GM19023 (cell line): ENCODE measurements around the gene GOLGA7B.
"Not testable (repeated sequence)": the region's sequence is repeated elsewhere in the genome, so short reads cannot be mapped to it uniquely, and the experiment has no call there.

Experiments
- ATAC-seq: cut with Tn5 transposase; IDR thresholded peaks from one replicate; pipeline ENCODE4 v1.9.1; 2021; ENCODE audit warnings: mild to moderate bottlenecking, moderate library complexity; ENCODE audit not compliant: unreplicated experiment

GOLGA7B gene

DNA sequence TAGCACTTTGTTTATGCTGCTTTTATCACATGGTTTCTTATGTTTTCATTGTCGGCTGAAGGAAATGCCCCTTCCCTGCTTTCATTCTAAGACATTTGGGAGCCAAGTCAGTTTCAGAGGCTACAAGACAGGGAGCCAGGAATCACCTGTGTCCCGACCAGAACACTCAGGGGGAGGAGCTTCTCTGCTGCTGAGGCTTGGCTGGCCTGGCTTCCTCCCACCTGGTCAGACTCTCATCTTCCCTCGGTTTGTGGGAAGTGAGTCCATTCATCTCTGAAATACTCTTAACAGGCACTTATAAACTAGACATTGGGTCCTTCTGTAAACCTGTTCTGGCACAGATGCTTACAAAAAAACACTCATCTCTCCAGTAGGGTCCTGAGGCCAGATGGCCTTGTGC, 19.6 kb upstream of the GOLGA7B start:
- no peak for ATAC-seq

DNA sequence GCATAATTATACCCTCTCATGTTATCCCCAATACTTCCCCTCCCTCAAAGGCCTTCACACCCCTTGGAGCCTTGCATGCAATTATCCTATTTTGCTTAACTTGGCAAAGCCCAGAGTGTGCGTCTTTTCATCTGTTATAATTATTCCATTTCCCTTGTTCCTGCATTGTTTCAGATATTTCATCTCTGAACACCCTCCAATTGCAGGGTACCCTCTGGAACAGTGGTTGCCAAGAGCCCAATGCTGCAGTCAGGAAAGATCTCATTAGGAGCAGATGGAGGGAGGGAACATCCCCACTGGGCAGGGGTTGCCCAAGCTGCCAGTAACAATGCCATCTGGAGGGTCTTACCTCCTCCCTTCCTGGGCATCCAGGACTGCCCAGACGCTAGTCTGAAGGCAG, 18.4 kb upstream of the GOLGA7B start:
- no peak for ATAC-seq

DNA sequence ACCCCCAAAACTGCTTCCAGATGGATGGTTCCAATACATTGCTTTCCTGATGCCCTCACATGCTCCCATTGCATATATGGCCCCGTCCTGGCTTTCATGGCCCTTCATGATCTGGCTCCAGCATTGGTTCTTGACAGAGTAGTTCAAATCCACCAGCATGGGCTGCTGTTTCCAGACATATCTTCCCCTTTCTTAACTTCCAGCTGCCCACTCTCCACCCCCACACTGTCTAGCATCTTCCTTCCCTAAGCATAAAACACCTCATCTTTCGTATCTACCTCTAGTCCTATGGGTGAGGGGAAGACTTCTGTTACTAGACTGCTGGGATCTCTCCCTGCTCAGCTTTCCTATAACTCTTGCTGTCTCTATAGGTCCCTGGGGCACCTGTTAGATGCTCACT, 13.2 kb upstream of the GOLGA7B start:
- ATAC-seq = no peak

DNA sequence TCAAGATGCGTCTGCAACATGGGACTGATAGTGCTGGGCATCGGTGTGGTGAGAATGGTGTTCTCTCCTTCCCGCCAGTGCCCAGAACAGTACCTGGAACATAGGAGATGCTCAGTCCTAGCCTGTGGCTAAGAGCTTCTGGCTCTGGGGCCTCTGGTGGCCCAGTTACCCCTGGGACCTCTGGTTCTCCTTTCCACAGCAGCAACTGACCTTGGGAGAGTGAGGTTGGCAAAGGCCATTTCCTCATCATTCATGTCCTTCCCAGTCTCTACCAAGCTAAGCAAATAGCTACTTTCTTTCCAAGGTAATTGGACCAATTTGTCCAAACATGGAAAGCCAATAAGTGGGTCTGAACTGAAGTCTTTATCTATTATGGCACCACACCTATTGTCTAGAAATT, 11.6 kb upstream of the GOLGA7B start:
- no peak for ATAC-seq

DNA sequence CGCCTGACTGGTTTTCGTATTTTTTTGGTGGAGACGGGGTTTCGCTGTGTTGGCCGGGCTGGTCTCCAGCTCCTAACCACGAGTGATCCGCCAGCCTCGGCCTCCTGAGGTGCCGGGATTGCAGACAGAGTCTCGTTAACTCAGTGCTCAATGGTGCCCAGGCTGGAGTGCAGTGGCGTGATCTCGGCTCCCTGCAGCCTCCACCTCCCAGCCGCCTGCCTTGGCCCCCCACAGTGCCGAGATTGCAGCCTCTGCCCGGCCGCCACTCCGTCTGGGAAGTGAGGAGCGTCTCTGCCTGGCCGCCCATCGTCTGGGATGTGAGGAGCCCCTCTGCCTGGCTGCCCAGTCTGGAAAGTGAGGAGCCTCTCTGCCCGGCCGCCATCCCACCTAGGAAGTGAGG, 8.5 kb upstream of the GOLGA7B start:
- not testable (repeated sequence) for ATAC-seq

DNA sequence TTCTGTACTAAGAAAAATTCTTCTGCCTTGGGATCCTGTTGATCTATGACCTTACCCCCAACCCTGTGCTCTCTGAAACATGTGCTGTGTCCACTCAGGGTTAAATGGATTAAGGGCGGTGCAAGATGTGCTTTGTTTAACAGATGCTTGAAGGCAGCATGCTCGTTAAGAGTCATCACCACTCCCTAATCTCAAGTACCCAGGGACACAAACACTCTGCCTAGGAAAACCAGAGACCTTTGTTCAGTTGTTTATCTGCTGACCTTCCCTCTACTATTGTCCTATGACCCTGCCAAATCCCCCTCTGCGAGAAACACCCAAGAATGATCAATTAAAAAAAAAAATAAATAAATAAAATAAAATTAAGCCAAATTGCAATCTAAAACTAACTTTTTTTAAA, 7.5 kb upstream of the GOLGA7B start:
- not testable (repeated sequence) for ATAC-seq

DNA sequence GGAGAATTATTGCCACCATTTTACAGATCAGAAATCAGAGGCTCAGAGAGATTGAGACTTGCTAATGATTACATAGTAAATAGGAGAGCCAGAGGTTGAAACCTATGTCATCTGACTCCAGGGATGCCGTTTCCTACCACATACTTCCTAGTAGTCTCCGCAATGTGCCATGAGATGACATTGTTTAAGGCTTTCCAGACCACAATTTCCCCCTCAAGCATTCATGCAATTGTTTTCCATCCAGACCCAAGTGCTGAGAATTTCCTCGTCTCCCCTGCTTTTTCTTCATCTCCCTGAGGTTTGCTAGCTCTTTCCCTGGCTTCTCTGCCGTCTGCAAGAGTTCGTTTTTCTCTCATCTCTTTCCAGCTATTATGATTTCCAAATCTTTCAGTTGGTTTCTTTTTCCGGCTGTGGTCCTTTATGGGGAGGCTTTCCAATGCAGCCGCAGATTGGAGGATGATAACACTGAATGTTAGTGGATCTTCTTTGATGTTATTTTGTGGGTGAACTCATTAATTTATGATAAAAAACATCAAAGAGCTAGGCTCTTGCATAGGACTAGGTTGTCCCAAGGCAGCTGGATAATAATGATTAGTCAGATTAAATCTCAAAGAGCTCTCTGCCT, 6.9 kb upstream of the GOLGA7B start:
- ATAC-seq = no peak

DNA sequence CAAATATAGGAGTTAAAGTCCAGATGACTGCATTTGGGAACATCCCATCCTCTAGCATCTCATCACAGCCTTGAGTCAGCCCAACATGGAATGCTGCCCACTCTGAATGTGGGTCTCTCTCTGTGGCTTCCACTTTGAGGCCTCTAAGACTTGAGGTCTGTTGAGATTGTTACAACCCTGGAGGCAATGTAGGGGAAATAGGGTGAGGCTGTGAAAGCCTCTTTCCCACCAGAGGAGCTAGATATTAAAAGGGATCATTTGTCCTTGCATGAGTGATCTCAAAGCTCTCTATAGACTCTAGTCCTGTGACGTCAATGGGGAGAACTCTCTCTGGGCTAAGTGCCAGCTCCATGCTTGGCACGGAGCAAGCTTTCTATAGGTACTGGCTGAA, 6.4 kb upstream of the GOLGA7B start:
- no peak for ATAC-seq

DNA sequence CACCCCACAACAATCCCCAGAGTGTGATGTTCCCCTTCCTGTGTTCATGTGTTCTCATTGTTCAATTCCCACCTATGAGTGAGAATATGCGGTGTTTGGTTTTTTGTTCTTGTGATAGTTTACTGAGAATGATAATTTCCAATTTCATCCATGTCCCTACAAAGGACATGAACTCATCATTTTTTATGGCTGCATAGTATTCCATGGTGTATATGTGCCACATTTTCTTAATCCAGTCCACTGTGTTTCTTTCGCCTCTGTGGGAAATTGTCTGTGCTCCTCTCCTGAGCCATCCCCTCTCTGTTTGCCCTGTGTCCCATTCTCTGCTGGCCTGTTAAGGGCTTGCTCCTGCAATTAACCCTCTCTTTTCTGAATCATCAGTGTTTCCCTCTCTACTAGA, 5.7 kb upstream of the GOLGA7B start:
- not testable (repeated sequence) for ATAC-seq

DNA sequence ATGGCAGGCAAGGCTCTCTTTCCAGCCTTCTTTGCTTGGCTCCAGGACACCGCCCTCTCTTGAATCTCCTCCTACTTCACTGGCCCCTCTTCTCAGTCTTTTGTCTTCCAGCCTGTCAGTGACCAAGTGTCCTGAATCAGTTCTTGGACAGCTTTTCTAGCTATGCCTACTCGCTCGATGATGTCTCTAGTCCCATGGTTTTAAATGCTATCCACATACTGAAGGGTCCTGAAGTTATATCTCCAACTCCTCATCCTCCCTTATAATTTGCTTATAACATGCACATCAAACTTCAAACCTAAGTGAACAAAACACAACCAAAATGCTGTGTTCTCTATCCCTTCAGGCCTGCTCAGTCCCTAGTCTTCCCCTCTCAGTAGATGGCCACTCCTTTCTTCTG, 5.0 kb upstream of the GOLGA7B start:
- ATAC-seq = no peak

DNA sequence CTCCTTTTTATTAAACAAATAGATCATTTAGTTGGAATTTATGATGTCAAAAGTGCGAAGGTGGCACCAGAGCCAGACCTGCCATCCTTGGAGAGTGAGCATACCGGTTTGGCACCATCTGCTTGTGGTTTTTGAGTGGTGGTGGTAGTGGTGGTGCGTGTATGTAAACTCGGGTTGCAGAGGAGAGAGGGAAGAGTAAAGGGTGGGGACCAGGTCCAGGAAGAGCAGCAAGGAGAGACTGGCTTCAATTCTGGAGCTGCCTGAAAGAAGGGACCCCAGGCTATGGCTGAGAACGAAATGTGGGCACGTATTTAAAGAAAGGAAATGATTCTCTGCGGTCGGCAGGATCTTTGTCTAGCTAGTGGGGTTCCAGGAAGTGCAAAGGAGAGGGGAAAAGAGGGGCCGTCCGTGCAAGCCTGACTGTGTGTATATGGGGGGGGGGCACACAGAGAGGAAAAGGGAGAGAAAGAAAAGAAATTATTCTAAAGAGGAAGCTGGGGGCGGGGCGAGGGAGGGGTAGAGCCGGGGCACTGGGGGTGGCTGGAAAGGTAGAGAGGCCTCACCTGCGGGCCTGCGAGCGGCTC, 448 bp upstream of the GOLGA7B start:
- ATAC-seq = peak; percentile 34

DNA sequence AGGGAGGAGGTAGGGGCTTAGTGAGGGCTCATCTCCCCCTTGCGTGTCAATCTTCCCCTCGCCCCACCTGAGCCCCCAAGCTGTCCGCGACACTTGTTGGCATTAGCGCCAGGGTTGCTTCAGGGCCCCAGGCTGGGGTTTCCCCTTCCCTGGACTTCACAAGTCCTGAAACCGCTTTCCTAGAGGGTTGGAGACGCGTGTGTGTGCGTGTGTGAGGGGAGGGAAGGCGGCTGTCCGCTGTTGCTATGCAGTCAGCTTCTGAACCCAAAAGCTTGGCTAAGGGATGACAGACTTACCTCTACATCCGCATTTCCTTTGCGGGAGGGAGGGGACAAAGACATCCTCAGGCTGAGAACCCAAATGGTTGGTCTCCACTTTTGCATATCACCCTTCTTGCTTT, 803 bp downstream of the GOLGA7B start:
- no peak for ATAC-seq

DNA sequence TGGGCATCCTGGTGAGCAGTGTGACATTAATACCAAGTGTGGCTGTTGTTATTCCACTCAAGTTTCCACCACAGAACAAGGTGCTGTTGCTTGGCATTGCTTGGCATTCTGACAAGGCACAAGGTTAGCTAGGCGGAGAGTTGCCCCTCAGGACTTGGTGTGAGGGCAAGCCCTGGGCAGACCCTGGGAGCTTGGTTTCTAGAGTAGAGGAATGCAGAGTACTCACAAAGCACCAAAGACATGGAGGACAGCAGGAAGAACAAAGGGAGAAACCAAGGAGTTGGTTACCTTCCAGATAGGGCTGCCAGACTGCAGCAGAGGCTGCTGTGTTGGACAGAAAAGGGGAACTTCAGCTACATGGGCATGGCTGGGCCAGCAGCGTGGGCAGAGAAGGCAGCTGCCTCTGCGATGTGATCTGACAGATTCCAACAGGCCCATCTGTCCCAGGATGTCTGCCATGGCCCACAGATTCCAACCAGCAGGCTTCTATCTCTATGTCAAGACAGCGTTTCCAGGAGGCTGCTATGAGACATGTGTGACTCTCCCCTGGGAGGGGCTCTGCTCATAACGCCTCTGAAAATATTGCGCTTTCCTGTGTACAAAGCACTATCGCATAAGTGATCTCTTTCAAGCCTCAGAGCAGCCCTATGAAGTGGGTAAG, 1.8 kb downstream of the GOLGA7B start:
- no peak for ATAC-seq

DNA sequence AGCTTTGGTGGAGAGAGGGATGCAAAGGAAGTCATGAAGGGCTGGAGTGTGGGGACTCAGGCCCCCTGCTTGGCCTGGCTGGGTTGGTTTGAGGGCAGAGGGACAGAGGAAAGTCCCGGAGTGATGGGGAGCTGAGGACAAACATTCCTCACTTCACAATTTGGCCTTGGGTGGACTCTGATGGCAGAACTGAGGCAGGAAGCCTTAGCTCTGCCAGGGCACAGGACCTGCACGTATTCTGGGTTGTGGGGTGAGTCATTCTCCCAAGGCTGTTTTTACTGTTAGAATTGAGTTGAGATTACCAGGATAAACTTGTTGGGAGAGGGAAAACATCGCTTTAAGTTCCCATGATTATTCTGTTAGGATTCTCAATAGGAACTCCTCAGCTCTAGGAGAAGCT, 2.6 kb downstream of the GOLGA7B start:
- ATAC-seq = no peak

DNA sequence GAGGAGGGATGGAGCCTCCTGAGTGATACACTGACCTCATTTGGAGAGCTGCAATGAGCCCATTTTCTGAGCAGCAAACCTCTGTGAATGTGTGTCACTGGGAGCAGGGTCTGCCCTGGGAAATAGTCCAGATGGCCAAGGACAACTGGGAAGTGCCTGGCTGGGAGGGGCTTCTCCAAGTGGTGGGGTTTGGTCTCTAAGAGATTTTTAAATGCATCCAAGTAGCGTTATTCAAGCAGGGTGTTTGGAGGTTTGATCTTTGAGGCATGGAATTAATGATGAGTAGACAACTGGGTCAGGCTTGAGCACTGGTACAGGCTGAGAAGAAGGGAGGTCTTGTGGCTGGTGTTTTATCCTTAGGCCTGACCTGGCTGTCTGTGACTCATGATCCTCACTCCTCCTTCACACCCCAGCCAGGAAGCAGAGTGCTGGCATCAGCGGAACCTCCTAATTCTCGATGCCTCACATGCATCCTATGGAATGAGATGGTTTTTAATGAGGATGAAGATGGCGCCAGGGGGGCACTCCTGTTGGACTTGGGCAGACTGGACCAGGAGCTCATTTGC, 3.3 kb downstream of the GOLGA7B start:
- ATAC-seq = no peak

DNA sequence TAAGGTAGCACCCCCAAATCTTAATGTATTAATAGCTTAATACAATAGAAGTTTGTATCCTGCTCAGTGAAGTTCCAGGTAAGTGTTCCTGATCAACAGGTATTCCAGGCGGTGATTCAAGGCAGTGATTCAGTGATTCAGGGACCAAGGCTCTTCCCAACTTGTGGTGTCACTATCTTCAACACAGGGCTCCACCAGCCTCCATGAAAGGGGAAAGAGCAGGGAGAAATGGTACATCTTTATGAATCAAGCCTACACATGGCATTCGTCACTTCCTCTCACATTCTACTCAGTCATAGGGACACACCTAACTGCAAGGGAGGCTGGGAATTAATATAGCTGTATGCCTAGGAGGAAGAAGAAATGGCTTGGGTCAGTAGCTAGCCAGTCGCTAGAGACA, 5.1 kb downstream of the GOLGA7B start:
- no peak for ATAC-seq

DNA sequence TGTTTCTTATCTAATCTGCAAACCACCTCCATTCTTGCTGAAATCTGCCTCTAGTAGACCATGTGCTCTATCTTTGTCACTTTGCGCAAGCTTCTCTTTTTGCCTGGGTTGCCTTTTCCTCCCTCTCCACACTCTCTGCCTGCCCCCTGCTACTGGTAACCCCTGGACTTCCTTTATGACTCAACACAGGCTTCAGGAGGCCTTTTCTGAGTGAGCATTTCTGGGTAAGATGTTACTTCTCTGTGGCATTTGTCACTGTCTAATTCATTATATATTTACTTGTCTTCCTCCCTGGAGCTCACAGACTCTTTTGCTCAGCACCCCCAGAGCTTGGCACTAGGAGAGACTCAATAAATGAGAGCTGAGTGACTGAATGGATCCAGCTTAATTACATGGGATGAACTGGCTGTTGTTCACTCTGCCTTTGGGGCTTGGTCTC, 8.4 kb downstream of the GOLGA7B start:
- ATAC-seq = no peak

DNA sequence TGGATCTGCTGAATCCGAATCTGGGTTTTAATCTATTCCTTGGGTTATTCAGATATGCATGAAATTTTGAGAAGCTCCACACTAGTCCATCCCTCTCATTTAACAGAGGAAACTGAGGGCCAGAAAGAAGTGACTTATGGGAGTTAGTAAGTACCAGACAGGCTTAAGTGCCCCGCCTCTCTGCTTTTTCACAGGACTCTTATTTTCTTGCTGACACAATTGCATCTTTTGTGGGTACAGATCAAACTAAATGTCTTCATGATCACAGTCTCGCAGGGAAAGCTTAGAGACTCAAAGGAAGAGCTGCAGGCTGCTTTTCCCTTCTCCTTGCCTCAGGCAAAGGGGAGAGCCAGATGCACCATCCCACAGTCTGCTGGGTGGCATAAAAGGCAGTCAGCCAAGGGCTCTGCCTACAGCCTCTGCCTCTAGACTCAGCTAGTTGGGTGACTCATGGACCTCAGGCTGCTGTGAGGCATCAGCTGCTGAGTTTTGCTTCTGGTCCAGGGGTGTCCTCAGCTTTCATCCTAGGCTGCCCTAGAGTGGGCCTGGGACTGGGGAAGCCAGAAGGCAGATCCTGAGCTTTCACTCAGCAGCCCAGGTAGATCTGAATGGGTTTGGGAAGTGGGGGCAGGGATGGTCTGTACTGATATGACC, 11.6 kb downstream of the GOLGA7B start:
- no peak for ATAC-seq

DNA sequence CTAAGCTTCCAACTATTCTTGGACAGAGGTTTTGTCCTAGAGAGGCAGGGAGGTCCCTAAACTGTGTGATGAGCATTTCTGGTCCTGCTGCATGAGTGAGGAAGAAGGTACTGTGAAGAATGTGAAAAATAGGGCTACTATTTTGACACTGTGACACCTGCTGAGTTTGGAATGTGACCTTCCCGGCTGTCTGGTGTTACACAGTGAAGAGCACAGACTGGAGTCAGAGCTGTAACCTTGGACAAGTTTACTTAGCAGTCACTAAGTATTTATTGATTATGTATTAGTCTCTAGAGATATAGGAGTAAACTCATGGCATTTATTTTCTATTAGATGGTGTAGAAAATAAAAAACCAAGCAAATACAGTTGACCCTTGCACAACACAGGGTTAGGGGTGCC, 12.3 kb downstream of the GOLGA7B start:
- no peak for ATAC-seq

DNA sequence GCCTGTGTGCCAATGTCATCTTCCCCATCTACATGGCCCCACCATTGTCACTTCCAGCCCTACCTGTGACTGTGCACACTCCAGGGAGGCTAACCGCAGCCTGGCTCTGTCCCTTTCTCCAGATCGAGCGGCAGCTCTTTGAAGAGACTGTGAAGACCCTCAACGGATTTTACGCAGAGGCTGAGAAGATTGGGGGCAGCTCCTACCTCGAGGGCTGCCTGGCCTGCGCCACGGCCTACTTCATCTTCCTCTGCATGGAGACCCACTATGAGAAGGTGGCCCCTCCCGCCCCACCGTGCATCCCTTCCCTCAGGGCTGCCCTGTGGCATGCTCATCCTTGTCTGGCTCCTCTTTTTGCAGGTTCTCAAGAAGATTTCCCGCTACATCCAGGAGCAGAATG, 14.2 kb downstream of the GOLGA7B start:
- no peak for ATAC-seq

DNA sequence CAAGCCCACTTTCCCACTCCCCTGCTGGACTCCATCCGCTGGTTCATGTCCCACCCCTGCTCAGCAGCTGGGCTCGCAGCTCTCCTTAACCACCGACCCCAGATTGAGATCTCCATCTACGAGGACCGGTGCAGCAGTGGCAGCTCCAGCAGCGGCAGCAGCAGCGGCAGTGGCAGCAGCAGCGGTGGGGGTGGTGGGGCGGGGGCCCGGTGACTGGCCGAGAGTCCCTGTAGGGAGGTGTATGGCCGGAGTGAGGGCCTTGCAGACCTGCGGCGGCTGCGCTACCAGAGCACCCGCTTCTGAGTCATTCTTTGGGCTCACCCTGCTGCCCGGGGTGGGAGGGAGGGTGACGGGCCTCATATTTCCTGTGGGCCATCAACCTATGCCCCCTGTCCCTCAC, 15.8 kb downstream of the GOLGA7B start:
- ATAC-seq = no peak
